GM21529 (cell line): ENCODE data around the gene TSPAN14.

Source experiments
- ATAC-seq: cut with Tn5 transposase; IDR thresholded peaks from one replicate; pipeline ENCODE4 v1.9.1; 2021; ENCODE audit not compliant: unreplicated experiment

Gene TSPAN14

DNA sequence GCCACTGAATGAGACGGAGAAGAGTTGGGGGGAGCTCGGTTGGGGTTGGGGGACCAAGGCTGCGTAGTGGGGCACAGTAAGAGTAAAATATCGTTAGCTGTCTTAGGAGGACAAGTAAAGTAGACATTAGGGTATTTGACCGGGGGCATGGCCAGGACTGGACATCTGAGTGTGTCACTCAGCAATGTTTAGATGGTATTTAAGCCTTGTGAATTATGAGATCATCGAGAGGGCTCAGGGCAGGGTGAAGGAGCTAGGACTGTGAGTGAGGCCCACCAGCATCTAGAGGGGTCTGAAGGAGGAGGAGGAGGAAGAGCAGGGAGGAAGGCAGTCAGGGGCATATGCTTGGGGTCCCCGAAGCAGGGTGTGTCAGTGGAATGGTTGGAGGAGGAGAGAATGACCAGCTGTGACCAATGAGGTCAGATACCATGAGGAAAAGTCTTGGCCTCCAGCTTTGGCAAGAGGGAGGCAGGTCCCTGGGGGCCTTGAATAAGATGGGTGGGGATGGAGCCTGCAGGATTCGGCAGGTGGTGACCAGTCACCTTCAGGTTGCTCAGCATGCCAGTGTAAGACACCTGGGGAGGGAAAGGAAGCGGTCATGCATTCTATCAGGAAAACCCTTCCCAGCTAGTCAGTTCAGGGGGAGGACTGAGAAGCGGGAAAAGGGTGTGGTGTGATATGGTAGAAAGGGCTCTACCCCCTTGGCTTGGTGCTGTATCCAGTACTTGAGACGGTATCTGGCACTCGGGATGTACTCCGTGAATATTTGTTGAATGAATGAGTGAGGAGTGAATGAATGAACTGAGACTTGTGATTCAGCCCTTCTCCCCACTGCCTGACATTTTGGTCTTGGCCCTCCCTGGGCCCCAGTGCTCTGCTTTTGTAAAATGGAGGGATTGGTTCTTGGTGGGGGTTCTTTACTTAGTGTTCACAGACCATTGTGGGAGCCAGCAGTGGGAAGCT lies 48.8 kb downstream of the TSPAN14 start:
- no peak for ATAC-seq

DNA sequence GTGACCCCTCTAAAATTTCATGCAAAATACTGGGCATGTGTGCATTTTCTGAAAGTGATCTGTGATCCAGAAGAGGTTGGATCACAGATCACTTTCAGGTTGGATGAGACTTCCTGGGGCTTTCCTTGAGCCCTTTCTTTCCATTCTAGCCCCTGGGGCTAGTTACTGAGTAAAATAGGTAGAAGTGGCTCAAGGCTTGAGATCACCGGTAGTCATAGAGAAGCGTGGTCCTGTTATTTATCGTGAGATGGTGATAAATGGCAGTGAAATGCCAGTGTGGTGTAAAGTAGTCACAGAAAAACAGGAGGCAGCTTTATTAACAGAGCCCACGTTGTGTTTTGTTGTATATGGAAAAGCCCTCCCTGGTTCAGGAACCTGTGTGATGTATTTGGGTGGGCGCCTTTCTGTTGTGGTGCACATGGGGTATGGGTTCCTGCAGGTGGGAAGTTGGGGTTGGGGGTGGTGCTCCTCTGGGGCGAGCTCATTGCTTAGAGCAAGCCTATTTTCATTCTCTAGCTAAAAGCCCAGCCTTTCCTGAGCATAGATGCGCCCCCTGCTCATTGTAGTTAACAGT lies 49.6 kb downstream of the TSPAN14 start:
- ATAC-seq, result no peak

DNA sequence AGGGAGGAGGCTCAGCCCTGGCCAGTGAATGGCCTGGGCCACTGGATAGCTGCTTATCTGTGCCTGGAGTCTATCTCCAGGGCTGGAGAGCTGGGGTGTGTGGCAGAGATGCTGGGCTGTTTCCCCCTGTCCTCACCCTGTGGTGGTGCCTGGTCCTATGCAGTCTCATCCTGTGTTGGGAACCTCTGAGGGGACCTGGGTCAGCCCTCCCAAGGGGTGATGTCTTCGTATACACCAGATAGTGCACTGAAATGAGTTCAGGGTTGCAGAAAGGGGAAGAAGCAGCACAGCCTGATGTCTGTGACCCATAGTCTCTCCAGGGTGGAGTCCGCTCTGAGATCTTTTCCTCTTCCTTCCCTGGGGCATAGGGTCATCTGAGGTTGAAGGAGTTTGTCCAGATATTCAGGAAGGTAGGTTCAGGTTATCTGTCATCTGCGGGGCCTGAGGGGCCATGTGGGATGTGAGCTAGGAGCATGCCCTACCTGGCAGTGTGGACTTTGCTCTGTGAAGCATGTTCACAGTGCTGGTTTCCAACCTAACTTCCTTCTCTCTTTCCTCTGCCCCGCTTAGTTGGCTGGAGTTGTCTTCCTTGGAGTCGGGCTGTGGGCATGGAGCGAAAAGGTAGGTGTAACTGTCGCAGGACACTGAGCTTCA lies 50.2 kb downstream of the TSPAN14 start:
- no peak for ATAC-seq

DNA sequence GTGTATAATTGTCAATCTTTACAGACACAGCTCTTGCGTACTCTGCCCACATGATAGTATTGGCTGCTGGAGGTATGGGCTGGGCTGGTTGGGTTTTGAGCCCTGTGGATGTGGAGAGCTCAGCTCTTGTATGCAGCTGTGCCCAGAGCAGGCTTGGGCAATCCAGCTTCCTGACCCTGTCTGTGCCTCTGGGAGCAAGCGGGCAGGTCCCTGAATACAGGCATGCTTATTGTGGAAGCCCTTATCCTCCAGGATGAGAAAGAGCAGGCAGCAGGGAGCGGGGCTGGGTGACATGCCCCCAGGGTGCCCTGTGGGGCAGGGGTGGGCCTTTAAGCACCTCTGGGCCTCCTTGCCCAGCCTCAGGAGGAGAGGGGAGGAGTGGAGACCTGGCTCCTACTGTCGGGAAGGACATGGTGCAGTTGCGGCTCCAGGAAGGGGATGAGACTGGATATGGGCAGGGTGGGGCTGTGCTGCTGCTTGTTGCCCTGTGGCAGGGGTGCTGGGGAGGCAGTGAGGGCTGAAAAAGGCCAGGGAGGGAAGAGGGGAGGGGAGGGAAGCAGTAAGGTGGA lies 50.9 kb downstream of the TSPAN14 start:
- ATAC-seq, result no peak

DNA sequence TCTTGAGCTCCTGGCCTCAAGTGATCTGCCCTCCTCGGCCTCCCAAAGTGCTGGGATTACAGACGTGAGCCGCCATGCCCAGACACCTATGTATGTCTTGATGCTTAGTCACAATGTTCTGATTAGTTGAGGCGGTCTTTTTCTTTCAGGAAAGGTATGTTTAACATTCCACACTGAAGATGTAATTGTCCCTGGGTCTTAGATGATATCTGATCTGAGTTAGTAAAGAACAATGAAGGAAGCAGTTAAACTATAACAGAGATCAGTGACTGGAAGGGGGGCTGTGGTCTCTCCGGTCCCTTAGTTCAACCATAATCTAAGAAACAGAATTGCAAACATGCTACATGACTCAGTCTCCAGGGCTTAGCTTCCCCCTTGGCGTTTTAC lies 52.1 kb downstream of the TSPAN14 start:
- ATAC-seq, result no peak

DNA sequence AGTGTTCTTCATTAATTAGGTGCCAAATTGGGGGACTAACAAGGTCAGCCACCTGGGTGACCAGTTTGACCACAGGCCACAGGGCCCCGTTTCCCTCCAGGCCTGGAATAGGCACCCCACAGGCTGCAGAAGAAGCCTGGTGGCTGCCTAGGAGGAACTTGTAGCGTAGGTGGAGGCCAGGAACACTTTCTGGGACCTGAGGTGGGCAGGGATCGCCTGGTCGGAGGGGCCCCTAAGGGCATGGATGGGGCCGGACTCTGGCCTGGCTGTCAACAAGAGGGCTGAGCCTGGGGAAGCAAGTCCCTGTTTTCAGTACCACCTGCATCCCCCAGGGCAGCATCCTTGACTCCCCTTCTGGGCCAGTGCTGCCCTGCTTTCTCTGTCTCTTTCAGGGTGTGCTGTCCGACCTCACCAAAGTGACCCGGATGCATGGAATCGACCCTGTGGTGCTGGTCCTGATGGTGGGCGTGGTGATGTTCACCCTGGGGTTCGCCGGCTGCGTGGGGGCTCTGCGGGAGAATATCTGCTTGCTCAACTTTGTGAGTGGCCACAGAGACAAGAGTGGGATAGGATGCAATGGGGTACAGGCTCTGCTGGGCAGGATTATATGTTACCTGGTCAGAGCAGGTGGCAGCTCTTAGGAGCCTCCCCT lies 52.9 kb downstream of the TSPAN14 start:
- ATAC-seq, result no peak

DNA sequence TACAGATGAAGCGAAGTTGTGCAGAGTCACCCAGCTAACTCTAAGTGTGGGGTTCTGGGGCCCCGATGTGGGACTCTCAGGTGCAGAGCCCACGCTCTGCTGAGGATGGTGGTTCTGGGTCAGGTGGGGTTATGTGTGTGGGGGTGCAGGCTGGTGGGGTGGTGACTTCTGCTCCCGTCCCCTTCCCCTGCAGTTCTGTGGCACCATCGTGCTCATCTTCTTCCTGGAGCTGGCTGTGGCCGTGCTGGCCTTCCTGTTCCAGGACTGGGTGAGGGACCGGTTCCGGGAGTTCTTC lies 54.9 kb downstream of the TSPAN14 start:
- no peak for ATAC-seq

DNA sequence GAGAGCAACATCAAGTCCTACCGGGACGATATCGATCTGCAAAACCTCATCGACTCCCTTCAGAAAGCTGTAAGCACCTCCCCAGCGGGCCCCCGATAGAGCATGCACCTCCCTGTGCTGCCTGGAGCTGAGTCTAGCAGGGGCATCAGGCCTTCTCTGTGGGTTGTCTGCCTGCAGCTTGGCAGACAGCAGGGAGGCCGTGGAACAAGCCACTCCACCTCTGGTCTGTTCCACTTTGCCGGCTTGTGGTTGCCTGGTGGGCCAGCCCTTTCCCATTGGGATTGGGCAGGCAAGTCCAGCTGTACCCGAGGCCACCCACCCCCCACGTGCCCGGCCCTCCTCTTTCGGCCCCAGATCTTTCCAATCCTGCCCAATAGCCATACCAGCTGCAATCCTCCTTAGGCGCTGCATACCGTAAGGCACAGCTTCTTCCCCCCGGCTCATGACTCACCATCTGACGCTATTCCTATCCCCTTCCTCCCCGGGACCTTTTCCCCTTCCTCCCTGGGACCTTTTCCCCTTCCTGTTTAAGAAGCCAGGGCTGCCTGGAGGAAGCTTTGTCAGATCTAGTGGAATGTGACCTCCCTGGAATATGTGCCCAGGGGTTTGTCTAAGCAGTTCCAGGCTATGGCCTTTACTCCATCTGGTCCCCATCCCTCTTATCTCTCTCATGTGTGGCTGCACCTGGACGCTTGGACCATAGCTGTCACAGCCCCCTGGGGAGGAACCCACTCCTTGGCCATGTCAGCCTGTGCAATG lies 55.5 kb downstream of the TSPAN14 start:
- ATAC-seq, result no peak

DNA sequence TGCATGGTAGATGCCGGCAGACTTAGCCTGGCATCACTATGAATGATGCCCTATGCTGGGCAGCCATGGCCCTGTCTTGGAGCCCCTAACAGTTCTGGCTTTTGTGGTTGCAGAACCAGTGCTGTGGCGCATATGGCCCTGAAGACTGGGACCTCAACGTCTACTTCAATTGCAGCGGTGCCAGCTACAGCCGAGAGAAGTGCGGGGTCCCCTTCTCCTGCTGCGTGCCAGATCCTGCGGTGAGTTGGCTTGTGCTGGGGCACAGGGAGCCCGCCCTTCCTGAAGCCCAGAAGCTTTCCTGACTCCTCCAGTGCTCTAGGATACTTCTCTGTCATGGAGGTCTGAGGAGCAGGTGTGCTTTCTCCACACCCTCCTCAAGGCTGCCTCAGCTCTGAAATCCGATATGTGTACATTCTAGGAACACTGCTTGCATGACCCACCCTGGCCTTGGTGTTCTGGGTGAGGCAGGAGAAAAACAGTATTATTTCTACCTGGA lies 58.0 kb downstream of the TSPAN14 start:
- ATAC-seq, result no peak

DNA sequence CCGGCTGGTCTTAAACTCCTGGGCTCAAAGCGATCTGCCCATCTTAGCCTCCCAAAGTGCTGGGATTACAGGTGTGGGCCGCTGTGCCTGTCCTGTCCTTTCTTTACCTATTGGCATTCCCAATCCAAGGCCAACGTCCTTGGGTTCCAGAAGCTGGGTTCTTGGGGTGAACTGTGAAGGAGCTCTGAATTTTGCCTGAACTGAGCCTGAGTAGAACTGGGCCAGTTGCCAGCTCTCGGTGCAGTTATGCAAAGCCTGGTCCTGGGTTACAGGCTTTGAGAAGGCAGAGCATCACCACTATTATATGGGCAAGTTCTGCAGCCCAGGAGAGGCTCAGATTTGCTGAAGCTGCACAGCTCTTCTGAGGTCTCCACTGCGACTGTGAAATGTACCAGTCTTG lies 59.0 kb downstream of the TSPAN14 start:
- ATAC-seq, result no peak

DNA sequence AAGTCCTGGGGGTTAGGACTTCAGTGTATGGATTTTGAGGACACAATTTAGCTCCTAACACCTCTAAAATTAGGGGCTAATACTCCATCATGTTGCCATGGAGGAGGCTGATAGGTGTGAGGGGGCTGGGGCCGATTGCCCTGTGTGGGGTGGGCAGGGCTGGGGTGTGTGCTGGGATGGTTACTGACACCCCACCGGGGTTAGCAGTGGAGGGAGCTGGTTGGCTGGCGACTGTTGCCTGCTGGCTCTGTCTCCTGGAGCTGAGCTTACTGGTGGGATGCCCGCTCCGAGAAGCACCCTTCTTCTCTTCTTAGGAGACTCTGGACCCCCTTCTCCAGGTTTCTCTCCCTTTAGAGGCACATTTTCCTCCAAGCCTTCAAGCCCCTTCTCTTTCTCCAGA lies 61.4 kb downstream of the TSPAN14 start:
- no peak for ATAC-seq

DNA sequence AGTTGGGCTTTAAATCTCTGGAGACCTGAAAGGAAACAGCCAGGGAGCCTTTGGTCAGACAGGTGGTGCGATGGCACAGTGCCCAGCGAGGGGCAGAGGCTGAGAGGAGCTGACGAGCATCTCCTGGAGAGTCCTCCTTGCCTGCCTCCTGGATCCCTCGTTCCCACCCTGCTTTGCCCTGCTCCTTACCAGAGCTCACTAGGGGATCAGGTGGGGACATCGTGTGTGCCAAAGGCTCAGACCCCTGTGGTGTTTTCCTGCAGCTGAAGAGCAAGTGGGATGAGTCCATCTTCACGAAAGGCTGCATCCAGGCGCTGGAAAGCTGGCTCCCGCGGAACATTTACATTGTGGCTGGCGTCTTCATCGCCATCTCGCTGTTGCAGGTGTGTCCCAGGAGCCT lies 61.8 kb downstream of the TSPAN14 start:
- ATAC-seq, result no peak

DNA sequence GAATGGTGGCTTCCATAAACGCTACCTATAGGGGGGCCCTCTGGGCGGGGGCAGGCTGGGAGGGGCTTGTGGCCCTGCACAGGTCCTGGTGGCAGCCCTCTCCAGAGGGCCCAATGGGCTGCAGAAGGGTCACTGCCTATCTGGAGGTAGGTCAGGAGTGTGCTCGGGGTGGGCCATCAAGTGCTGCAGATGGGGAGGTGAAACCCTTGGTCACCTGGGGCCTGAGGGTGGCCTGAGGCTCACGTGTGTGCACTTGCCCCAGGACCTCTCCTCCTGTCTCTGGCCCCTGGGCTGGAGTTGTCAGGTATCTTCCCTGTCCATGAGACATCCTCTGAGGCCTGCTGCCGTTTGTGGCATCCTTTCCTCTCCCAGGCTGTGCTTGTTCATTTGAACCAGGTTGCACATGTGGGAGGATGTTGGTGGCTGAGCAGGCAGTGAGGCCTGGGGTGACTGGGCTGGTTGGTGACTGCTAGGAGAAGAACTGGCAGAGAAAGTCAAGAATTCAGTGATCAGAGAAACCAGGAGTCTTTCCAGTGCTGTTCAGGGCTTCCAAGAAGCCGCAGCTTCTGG lies 62.5 kb downstream of the TSPAN14 start:
- ATAC-seq, result no peak

DNA sequence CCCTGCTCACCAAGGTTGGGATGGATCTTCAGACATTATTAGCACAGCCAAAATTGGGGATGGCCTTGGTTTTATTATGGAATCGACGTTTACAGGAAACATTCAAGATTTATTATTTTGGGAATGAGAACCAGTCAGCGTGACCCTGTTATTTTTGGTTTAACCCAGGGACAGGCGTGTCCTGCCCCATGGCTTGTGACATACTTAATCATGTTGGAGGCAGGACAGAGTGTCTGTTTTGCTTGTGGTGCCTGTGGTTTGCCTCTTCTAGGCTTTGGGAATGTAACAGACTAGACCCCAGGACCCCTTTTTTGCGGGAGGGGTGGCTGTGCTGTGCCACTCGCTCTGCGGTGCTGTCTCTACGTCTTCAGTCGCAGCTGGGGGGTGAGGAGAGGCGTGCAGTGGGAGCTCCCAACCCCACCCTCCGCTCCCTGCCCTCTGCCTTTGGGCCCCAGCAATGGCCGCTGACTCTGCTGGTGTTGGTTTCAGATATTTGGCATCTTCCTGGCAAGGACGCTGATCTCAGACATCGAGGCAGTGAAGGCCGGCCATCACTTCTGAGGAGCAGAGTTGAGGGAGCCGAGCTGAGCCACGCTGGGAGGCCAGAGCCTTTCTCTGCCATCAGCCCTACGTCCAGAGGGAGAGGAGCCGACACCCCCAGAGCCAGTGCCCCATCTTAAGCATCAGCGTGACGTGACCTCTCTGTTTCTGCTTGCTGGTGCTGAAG lies 63.5 kb downstream of the TSPAN14 start:
- ATAC-seq, result no peak

DNA sequence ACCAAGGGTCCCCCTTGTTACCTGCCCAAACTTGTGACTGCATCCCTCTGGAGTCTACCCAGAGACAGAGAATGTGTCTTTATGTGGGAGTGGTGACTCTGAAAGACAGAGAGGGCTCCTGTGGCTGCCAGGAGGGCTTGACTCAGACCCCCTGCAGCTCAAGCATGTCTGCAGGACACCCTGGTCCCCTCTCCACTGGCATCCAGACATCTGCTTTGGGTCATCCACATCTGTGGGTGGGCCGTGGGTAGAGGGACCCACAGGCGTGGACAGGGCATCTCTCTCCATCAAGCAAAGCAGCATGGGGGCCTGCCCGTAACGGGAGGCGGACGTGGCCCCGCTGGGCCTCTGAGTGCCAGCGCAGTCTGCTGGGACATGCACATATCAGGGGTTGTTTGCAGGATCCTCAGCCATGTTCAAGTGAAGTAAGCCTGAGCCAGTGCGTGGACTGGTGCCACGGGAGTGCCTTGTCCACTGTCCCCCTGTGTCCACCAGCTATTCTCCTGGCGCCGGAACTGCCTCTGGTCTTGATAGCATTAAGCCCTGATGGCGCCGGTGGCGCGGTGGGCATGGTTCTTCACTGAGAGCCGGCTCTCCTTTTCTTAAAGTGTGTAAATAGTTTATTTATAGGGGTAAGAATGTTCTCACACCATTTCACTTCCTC lies 64.2 kb downstream of the TSPAN14 start:
- ATAC-seq, result peak; percentile 39

DNA sequence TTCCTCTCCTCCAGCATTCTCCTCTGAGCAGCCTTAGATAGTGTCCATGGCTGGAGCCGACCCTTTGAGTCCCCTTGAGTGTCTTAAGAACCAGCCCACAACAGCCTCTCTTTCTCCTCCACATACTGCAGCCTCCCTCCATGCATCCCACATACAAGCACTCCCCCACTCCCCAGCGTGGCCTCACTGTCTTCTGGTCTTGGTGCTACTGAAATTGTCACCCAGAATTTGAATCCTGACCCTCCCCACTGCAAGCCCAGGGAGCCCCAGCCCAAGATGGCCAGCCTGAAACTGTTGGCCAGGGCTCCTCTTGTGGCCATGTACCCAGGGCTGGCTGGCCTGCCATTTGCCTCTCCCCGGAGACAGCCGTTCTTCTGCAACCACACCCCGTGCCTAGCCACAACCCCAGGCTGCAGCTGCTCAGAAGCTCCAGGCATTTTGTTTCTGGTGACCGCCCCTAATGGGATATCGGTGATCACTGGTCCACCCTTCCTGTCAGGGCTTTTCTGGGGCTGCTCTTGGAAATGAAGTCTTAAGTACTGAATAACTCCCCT lies 64.8 kb downstream of the TSPAN14 start:
- ATAC-seq, result peak; percentile 28

DNA sequence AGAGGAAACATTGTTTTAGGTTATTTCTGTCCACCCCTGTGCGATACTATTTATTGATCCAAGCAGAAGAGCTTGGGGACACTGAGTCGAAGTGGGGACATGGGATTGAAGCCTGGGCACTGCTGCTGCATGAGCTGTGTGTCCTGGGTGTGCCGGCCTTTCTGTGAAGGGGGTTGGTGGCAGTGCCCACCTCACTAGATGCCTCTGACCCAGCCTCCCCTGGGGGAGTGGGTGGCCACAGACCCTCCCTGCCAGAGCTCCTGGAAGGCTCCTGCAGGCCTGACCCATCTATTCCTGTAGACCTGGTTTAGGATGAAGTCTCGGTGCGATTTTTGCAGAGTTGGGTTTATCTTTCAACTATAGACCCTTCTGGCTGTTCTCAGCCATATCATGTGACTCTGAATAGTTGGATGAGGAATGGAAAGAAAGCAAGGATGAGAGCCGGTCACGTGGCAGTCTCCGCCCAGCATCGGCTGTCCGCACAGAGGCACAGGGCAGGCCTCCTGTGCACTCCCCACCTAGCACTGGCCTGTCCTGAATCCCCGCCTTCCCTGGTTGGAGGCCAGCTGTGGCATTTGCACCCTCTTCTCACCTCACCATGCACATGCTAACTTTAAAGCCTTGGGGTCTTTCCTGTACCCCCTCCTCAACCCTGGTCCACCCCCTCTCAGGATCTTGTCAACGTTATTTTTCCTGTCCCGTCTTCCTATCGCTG lies 66.0 kb downstream of the TSPAN14 start:
- ATAC-seq, result no peak
